Upper lobe of left lung (tissue), 6 donors: ENCODE measurements around the gene USP22. TPM values are rescaled to one million over a fixed set of nuclear protein-coding genes. Genes with fewer than 3 reads are reported as not detected.

ENCODE experiments used
- ATAC-seq, 2 donors: fragments of 200-7000 bp; cut with Tn5 transposase; one replicate each; pipeline ENCODE4 v1.9.1; 2022; ENCODE audit warnings: mild to moderate bottlenecking in 2 of 2, moderate library complexity in 2 of 2; ENCODE audit not compliant: low FRiP score in 2 of 2
- DNase-seq, 2 donors: peaks; one replicate each; pipeline ENCODE4 v3.0.0-alpha.2; 2019 to 2020
- H3K27ac ChIP-seq, 4 donors: fragments of 200-600 bp; sonication (generic); one replicate each; pipeline ENCODE4 v1.5.1; 2016 to 2019
- H3K27me3 ChIP-seq, 4 donors: fragments of 200-600 bp; sonication (generic); one replicate each; pipeline ENCODE4 v1.5.1; 2017 to 2019
- H3K36me3 ChIP-seq, 4 donors: fragments of 200-600 bp; sonication (generic); one replicate each; pipeline ENCODE4 v1.5.1; 2016 to 2019
- H3K4me1 ChIP-seq, 4 donors: fragments of 200-600 bp; sonication (generic); one replicate each; pipeline ENCODE4 v1.5.1; 2018 to 2019
- H3K4me3 ChIP-seq, 4 donors: fragments of 200-600 bp; sonication (generic); one replicate each; pipeline ENCODE4 v1.5.1; 2017 to 2019; ENCODE audit warnings: mild to moderate bottlenecking in 2 of 4, moderate library complexity in 1 of 4
- H3K9me3 ChIP-seq, 4 donors: fragments of 200-600 bp; sonication (generic); one replicate each; pipeline ENCODE4 v1.5.1; 2018 to 2019
- EP300 ChIP-seq, 4 donors: sonication (generic); formaldehyde crosslinking; IDR thresholded peaks; one replicate each; pipeline ENCODE4 v1.5.1; 2017; ENCODE audit warnings: antibody characterized with exemption in 4 of 4, control low read depth in 2 of 4
- POLR2A ChIP-seq, 4 donors: fragments of 450-650 bp; IDR thresholded peaks; one replicate each; pipeline ENCODE4 v1.5.1; 2016 to 2017; ENCODE audit warnings: antibody characterized with exemption in 4 of 4, mild to moderate bottlenecking in 2 of 4
- POLR2AphosphoS5 ChIP-seq, 2 donors: sonication (generic); formaldehyde crosslinking; IDR thresholded peaks; one replicate each; pipeline ENCODE4 v1.5.1; 2017; ENCODE audit warnings: antibody characterized with exemption in 2 of 2
- WGBS, 2 donors: methylation state at CpG; one replicate each; pipeline ENCODE4 v1.1.5; 2017 to 2018; 5-methylcytosine and 5-hydroxymethylcytosine counted together
- total RNA-seq, 6 donors: library from RNA; depleted of rRNA in 4 of 6; stranded (reverse); fragments of >200 nt in 4 of 6; gene quantifications; one replicate each; pipeline versions ENCODE4 v1.1.0 to v1.2.1, GENCODE V29; 2016 to 2021
- TF ChIP-seq, protein P1 (sequence below), 6 experiments: fragments of 450-650 bp in 4 of 6; fragments of 200-600 bp in 2 of 6; sonication (generic) in 2 of 6; IDR thresholded peaks; one replicate each; pipeline ENCODE4 v1.5.1; 2016 to 2019; ENCODE audit warnings: antibody characterized with exemption in 6 of 6
- donor health status: DM: no; HTN: no; CAD: no; lungs with moderate emphysema.
- donor health status: DM: no; HTN: yes; CAD: no; lungs with severe emphysema.

Gene USP22
- total RNA-seq, 6 donors from 2014 or later = 134 to 302 (median 177) TPM

DNA sequence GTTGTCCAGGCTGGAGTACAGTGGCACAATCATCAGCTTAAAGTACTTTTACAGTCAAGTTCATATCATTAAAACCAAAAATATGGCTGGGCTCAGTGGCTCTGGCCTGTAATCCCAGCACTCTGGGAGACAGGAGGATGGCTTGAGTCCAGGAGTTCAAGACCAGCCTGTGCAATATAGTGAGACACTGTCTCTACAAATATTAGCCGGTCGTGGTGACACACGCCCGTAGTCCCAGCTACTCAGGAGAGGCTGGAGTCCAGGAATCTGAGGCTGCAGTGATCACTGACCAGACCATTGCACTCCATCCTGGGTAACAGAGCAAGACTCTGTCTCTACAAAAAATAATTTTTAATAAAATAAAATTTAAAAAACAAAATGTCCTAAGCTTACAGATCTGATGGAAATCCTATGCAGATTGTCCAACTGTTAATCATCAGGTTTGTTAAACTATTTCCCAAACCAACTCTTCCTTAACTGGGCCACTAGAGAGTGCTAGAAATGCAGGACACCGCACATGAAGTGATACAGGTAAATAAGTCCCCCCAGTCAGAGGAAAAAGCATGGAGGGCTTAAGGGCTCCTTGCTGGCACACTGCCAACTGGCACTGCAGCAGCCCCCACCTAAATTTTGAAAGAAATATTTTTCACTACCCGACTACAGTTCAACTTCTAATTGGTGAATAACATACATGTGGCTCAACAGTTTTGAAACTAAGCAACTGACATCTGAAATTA, 2.8 kb downstream of the USP22 start:
- ATAC-seq (no peak), DNase-seq (no peak)
- Histone ChIP-seq H3K4me3 (peak overlapping the region in 3 of 4 donors; percentile 61 to 98 (median 97)), H3K9me3 (no peaks in the 10 kb centered on the region), H3K27ac (peak overlapping the region in 3 of 4 donors; percentile 99 to 100 (median 99)), H3K4me1 (peaks cover 58 to 75% (median 69%) of the 10 kb centered on the region in 4 donors), H3K36me3 (peaks cover 0 to 3% (median 0%) of the 10 kb centered on the region in 4 donors), H3K27me3 (no peaks in the 10 kb centered on the region)
- no peak for TF ChIP-seq POLR2A (IDR thresholded peaks at IDR 0.05)
- TF ChIP-seq, protein P1, sequence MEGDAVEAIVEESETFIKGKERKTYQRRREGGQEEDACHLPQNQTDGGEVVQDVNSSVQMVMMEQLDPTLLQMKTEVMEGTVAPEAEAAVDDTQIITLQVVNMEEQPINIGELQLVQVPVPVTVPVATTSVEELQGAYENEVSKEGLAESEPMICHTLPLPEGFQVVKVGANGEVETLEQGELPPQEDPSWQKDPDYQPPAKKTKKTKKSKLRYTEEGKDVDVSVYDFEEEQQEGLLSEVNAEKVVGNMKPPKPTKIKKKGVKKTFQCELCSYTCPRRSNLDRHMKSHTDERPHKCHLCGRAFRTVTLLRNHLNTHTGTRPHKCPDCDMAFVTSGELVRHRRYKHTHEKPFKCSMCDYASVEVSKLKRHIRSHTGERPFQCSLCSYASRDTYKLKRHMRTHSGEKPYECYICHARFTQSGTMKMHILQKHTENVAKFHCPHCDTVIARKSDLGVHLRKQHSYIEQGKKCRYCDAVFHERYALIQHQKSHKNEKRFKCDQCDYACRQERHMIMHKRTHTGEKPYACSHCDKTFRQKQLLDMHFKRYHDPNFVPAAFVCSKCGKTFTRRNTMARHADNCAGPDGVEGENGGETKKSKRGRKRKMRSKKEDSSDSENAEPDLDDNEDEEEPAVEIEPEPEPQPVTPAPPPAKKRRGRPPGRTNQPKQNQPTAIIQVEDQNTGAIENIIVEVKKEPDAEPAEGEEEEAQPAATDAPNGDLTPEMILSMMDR (IDR thresholded peaks at IDR 0.05) = peak in 2 of 6 experiments; percentile 7 to 34
- 30 to 33% methylated on average over 6 of the region's 6 CpGs for WGBS, 2 donors

DNA sequence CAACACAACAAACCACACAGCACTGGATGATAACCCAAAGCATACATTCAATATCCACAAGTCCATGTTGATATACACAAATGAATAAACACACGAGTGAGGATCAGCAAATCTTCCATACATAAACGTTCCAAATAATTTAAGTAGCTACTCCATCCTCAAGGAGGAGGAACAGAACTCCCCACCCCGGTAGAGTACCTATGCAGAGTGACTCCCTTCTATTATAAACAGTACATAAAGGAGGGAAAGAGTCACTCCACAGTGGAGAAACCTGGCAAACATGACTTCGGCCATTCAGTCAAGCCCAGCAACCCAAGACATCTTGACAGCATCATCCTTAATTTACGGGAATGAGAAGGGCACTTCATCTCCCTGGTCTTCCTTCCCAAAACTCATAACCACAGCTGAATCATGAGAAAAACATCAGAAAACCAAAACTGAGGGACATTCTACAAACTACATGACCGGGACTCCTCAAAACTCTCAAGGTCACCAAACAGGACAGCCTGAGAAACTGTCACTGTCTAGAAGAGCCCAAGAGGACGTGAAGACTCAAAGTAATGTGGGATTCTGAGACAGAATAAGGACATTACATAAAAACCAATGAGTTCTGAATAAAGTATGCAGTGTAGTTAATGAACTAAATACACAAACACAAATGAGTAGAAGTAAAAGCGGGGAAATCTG, 5.6 kb downstream of the USP22 start:
- 43 to 56% methylated on average over 8 of the region's 8 CpGs for WGBS, 2 donors
- Histone ChIP-seq H3K27me3 (no peaks in the 10 kb centered on the region), H3K4me3 (no peak overlapping the region), H3K27ac (peak overlapping the region in 1 of 4 donors; percentile 7), H3K9me3 (no peaks in the 10 kb centered on the region), H3K36me3 (peaks cover 0 to 3% (median 0%) of the 10 kb centered on the region in 4 donors), H3K4me1 (peaks cover 78 to 93% (median 88%) of the 10 kb centered on the region in 4 donors)
- no peak for DNase-seq
- ATAC-seq = no peak
- no peak for TF ChIP-seq POLR2A (IDR thresholded peaks at IDR 0.05)
- no peak for TF ChIP-seq POLR2AphosphoS5 (IDR thresholded peaks at IDR 0.05)
- TF ChIP-seq, protein P1 (IDR thresholded peaks at IDR 0.05) = no peak
- TF ChIP-seq EP300 (IDR thresholded peaks at IDR 0.05) = no peak

DNA sequence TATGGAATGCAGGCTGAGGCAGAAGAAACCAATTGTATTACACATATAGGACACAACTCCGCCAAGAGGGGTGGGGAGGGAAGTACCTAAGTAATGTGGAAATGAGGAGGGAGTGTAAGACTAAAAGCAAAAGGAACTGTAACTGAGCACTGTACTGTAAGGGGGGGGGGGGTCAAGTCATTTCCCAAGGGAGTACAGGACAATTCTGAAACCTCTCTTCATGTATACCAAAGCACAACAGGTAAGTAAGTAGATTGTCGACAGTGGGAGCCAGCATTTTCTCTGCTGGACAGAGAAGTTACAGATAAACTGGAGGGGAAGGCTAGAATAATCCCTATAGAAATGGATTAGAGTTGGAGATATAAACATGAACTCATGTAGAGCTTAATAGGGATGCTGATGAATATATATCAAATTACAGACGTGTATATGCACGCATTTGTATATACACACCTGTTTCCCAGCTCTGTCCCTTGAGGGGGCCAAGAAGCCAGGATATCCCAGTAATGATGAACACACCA, 6.4 kb downstream of the USP22 start:
- H3K27ac ChIP-seq = peak overlapping the region in 1 of 4 donors; percentile 7
- no peak for DNase-seq
- no peak overlapping the region for H3K4me3 ChIP-seq
- H3K27me3 ChIP-seq = no peaks in the 10 kb centered on the region
- ATAC-seq = no peak
- no peaks in the 10 kb centered on the region for H3K9me3 ChIP-seq
- TF ChIP-seq POLR2A (IDR thresholded peaks at IDR 0.05) = no peak
- TF ChIP-seq, protein P1 (IDR thresholded peaks at IDR 0.05) = no peak
- H3K4me1 ChIP-seq = peaks cover 85 to 99% (median 91%) of the 10 kb centered on the region in 4 donors
- peaks cover 0 to 3% (median 0%) of the 10 kb centered on the region in 4 donors for H3K36me3 ChIP-seq
- 52 to 63% methylated on average over 4 of the region's 4 CpGs for WGBS, 2 donors

DNA sequence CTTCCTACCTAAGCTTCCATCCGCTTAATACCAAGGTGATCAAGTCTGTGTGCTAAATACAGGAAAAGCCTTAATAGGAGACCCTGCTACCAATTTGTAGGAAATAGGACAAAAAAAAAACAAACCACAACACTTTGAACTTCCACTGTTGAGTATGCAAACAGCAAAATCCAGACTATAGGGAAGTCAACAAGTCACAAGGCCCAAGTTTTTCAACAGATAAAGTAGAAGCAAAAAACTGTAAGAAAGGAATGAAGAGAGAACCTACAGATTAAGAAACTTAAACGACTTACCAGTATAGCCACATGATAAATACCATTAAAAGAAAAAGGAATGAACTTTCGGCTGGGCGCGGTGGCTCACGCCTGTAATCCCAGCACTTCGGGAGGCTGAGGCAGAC, 7.4 kb downstream of the USP22 start:
- ATAC-seq = no peak
- H3K4me1 ChIP-seq = peaks cover 76 to 96% (median 90%) of the 10 kb centered on the region in 4 donors
- peak overlapping the region in 3 of 4 donors; percentile 13 to 56 (median 33) for H3K27ac ChIP-seq
- H3K27me3 ChIP-seq = no peaks in the 10 kb centered on the region
- no peak for DNase-seq
- no peak overlapping the region for H3K4me3 ChIP-seq
- TF ChIP-seq POLR2A (IDR thresholded peaks at IDR 0.05) (no peak), POLR2AphosphoS5 (IDR thresholded peaks at IDR 0.05) (no peak), EP300 (IDR thresholded peaks at IDR 0.05) (no peak)
- TF ChIP-seq, protein P1 (IDR thresholded peaks at IDR 0.05) = no peak
- H3K9me3 ChIP-seq = no peaks in the 10 kb centered on the region
- WGBS, 2 donors = 76 to 83% methylated on average over 7 of the region's 7 CpGs
- H3K36me3 ChIP-seq = peaks cover 0 to 3% (median 0%) of the 10 kb centered on the region in 4 donors
